SU-DHL-6 (cell line): ENCODE measurements around the gene HELZ.

Experiments
- H2AFZ ChIP-seq: fragments of 200-600 bp; sonication (generic); 2 replicates; pipeline ENCODE4 v1.6.1; 2014; ENCODE audit warnings: low read depth, mild to moderate bottlenecking, moderate library complexity, mixed read lengths, antibody characterized with exemption, low read length; ENCODE audit not compliant: severe bottlenecking
- H3F3A ChIP-seq: fragments of 200-600 bp; shearing (Covaris generic); 2 replicates; pipeline ENCODE4 v1.6.0; 2016; ENCODE audit warnings: antibody characterized with exemption, mild to moderate bottlenecking; ENCODE audit not compliant: insufficient read depth
- H3K27ac ChIP-seq: fragments of 200-600 bp; sonication (generic); 2 replicates; pipeline ENCODE4 v1.5.1; 2016; ENCODE audit warnings: low read depth, mild to moderate bottlenecking, low read length, moderate library complexity, mixed read lengths
- H3K27me3 ChIP-seq: fragments of 200-600 bp; sonication (generic), shearing (Covaris generic); 2 replicates; pipeline ENCODE4 v1.6.0; 2014; ENCODE audit warnings: mild to moderate bottlenecking, low read length
- H3K36me3 ChIP-seq: fragments of 200-600 bp; sonication (generic); 2 replicates; pipeline ENCODE4 v1.6.1; 2014; ENCODE audit warnings: mild to moderate bottlenecking, low read length, mixed read lengths
- H3K4me2 ChIP-seq: fragments of 300-600, 200-600 bp; shearing (Covaris generic), sonication (generic); 2 replicates; pipeline ENCODE4 v1.6.0; 2014; ENCODE audit warnings: low read length, low read depth, mild to moderate bottlenecking; ENCODE audit not compliant: poor library complexity, severe bottlenecking
- H3K4me3 ChIP-seq: fragments of 200-600 bp; sonication (generic); 2 replicates; pipeline ENCODE4 v1.5.1; 2014; ENCODE audit warnings: antibody characterized with exemption, low read length, mild to moderate bottlenecking, mixed read lengths; ENCODE audit not compliant: insufficient read depth, poor library complexity, severe bottlenecking
- H3K79me2 ChIP-seq: fragments of 200-600 bp; sonication (generic); 2 replicates; pipeline ENCODE4 v1.6.1; 2014; ENCODE audit warnings: mild to moderate bottlenecking, low read length, moderate library complexity; ENCODE audit not compliant: insufficient read depth
- H3K9ac ChIP-seq: fragments of 200-600 bp; sonication (generic); 2 replicates; pipeline ENCODE4 v1.7.0; 2014; ENCODE audit warnings: mild to moderate bottlenecking, low read length
- H3K9me2 ChIP-seq: fragments of 200-600 bp; sonication (generic); replicated peaks from 2 replicates; pipeline ENCODE4 v1.6.1; 2014; ENCODE audit warnings: low read length; ENCODE audit not compliant: insufficient read depth
- H3K9me3 ChIP-seq: fragments of 200-600 bp; sonication (generic); 2 replicates; pipeline ENCODE4 v1.6.1; 2014; ENCODE audit warnings: low read length, mixed read lengths; ENCODE audit not compliant: insufficient read depth
- H4K20me1 ChIP-seq: fragments of 200-600 bp; sonication (generic); 2 replicates; pipeline ENCODE4 v1.6.1; 2014; ENCODE audit warnings: low read depth, mild to moderate bottlenecking, antibody characterized with exemption, low read length, moderate library complexity, mixed read lengths
- EZH2phosphoT487 ChIP-seq: fragments of 200-600 bp; sonication (generic), shearing (Covaris generic); conservative IDR thresholded peaks from 2 replicates; pipeline ENCODE4 v1.6.1; 2018; ENCODE audit warnings: mild to moderate bottlenecking, antibody characterized with exemption, low read length, moderate library complexity, mixed read lengths
- TF ChIP-seq, protein P1 (sequence below): fragments of 200-600 bp; sonication (generic); IDR thresholded peaks from one replicate; pipeline ENCODE4 v1.5.1; 2017; ENCODE audit warnings: antibody characterized with exemption, mild to moderate bottlenecking, low read length, moderate library complexity; ENCODE audit not compliant: insufficient read depth, poor library complexity, severe bottlenecking

HELZ gene

DNA sequence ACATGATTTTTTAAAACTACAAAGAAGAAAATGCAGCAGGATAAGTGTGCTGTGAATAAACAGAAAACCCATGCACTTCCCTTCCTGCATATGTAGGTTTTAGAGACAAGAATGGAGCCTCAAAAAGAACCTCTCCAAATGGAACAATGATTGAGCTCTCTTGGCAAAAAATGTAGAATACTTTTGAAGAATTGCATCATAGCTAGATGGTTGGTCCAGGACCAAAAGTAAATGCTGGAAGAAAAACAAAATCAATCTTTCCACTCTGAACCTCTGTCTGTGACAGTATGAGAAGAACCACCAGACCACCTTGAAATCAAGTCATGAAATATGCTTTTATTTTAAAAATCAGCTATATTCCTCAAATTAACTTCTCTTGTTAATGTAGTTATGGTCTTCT lies 17.5 kb downstream of the HELZ start:
- Histone ChIP-seq H3K9me3 (no peaks in the 10 kb centered on the region), H4K20me1 (no peaks in the 10 kb centered on the region)

DNA sequence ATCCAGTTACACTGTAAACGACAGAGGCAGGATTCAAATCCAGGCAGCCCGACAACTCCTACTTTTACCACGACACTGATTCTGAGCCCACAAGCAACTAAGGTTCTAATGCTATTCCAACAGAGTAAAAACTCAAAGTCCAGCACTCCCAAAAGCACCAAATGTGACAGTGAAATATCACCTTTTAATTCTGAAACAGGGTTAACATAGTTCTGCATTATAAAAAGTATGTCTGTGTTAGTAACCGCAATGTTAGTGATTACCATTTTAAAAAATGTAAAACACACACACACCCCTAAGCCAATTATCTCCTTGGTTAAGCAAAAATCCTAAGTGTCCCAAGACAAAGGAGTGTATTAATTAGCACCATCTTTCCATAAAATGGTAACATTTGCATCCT lies 19.7 kb downstream of the HELZ start:
- no peaks in the 10 kb centered on the region for H3K9me2 ChIP-seq
- no peaks in the 10 kb centered on the region for H4K20me1 ChIP-seq
- H3K79me2 ChIP-seq = peaks cover 80% of the 10 kb centered on the region
- no peaks in the 10 kb centered on the region for H3K36me3 ChIP-seq
- TF ChIP-seq EZH2phosphoT487 = no peak
- TF ChIP-seq, protein P1, sequence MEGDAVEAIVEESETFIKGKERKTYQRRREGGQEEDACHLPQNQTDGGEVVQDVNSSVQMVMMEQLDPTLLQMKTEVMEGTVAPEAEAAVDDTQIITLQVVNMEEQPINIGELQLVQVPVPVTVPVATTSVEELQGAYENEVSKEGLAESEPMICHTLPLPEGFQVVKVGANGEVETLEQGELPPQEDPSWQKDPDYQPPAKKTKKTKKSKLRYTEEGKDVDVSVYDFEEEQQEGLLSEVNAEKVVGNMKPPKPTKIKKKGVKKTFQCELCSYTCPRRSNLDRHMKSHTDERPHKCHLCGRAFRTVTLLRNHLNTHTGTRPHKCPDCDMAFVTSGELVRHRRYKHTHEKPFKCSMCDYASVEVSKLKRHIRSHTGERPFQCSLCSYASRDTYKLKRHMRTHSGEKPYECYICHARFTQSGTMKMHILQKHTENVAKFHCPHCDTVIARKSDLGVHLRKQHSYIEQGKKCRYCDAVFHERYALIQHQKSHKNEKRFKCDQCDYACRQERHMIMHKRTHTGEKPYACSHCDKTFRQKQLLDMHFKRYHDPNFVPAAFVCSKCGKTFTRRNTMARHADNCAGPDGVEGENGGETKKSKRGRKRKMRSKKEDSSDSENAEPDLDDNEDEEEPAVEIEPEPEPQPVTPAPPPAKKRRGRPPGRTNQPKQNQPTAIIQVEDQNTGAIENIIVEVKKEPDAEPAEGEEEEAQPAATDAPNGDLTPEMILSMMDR = no peak
- no peak overlapping the region for H3K9ac ChIP-seq
- no peak overlapping the region for H3K4me2 ChIP-seq
- no peak overlapping the region for H3K27ac ChIP-seq
- no peaks in the 10 kb centered on the region for H3K9me3 ChIP-seq
- no peak overlapping the region for H2AFZ ChIP-seq
- peaks cover 3% of the 10 kb centered on the region; the same call in 1 of the 2 replicates for H3F3A ChIP-seq
- no peak overlapping the region for H3K4me3 ChIP-seq
- no peaks in the 10 kb centered on the region for H3K27me3 ChIP-seq

More for the DNA sequence above, 17.5 kb downstream of the HELZ start:
- TF ChIP-seq EZH2phosphoT487 = no peak
- TF ChIP-seq, protein P1 = no peak
- H3K36me3 ChIP-seq = 0 out of 2 replicates have a peak, but pooled peaks cover 3% of the 10 kb centered on the region
- peaks cover 69% of the 10 kb centered on the region for H3K79me2 ChIP-seq
- H3K9me2 ChIP-seq = no peaks in the 10 kb centered on the region
- H3K27ac ChIP-seq = no peak overlapping the region
- H3K9ac ChIP-seq = no peak overlapping the region
- H3K4me3 ChIP-seq = no peak overlapping the region
- no peaks in the 10 kb centered on the region for H3K27me3 ChIP-seq
- no peak overlapping the region for H2AFZ ChIP-seq
- H3K4me2 ChIP-seq = no peak overlapping the region
- H3F3A ChIP-seq = peaks cover 3% of the 10 kb centered on the region; the same call in 1 of the 2 replicates

DNA sequence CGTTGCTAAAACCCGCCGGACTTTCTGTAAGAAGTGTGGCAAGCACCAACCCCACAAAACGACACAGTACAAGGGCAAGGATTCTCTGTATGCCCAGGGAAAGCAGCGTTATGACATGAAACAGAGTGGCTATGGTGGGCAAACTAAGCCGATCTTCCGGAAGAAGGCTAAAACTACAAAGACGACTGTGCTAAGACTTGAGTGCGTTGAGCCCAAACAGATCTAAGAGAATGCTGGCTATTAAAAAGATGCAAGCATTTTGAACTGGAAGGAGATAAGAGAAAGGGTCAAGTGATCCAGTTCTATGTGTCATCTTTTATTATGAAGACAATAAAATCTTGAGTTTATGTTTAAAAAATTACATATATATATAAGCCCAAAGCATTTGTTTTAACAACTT lies 20.3 kb downstream of the HELZ start:
- H3K36me3 ChIP-seq = no peaks in the 10 kb centered on the region
- H3K9me3 ChIP-seq = no peaks in the 10 kb centered on the region
- no peak overlapping the region for H3K27ac ChIP-seq
- no peak overlapping the region for H3K4me3 ChIP-seq
- no peak overlapping the region for H3K9ac ChIP-seq
- TF ChIP-seq, protein P1 = no peak
- TF ChIP-seq EZH2phosphoT487 = no peak
- H3K79me2 ChIP-seq = peaks cover 84% of the 10 kb centered on the region
- no peaks in the 10 kb centered on the region for H4K20me1 ChIP-seq
- H3K9me2 ChIP-seq = no peaks in the 10 kb centered on the region
- H3K4me2 ChIP-seq = no peak overlapping the region
- no peak overlapping the region for H2AFZ ChIP-seq
- no peaks in the 10 kb centered on the region for H3K27me3 ChIP-seq
- peaks cover 3% of the 10 kb centered on the region; the same call in 1 of the 2 replicates for H3F3A ChIP-seq
